Muscle layer of colon (tissue), 2 donors: ENCODE data around the gene RASAL1.

Source experiments
- H3K27ac ChIP-seq: one replicate; pipeline ENCODE4 v1.7.0; 2013; ENCODE audit warnings: low read depth, mild to moderate bottlenecking, low read length, moderate library complexity
- H3K27me3 ChIP-seq, 2 donors: one replicate each; pipeline ENCODE4 v1.7.0; 2013; ENCODE audit warnings: low read length in 2 of 2, mild to moderate bottlenecking in 2 of 2; ENCODE audit not compliant: insufficient read depth in 2 of 2, control insufficient read depth in 1 of 2
- H3K36me3 ChIP-seq: one replicate; pipeline ENCODE4 v1.7.0; 2013; ENCODE audit warnings: mild to moderate bottlenecking, low read length; ENCODE audit not compliant: insufficient read depth
- H3K4me1 ChIP-seq: one replicate; pipeline ENCODE4 v1.7.0; 2013; ENCODE audit warnings: mild to moderate bottlenecking, low read length; ENCODE audit not compliant: insufficient read depth
- H3K4me3 ChIP-seq, 2 donors: one replicate each; pipeline ENCODE4 v1.7.0; 2013; ENCODE audit warnings: low read length in 2 of 2, low read depth in 1 of 2, mild to moderate bottlenecking in 1 of 2, moderate library complexity in 1 of 2
- H3K9ac ChIP-seq: one replicate; pipeline ENCODE4 v1.7.0; 2013; ENCODE audit warnings: low read length
- H3K9me3 ChIP-seq: one replicate; pipeline ENCODE4 v1.7.0; 2013; ENCODE audit warnings: mild to moderate bottlenecking, low read length
- donor health status: abdominal sarcoma.
- donor health status: Adenocarcinoma of cecum.

Gene RASAL1

DNA sequence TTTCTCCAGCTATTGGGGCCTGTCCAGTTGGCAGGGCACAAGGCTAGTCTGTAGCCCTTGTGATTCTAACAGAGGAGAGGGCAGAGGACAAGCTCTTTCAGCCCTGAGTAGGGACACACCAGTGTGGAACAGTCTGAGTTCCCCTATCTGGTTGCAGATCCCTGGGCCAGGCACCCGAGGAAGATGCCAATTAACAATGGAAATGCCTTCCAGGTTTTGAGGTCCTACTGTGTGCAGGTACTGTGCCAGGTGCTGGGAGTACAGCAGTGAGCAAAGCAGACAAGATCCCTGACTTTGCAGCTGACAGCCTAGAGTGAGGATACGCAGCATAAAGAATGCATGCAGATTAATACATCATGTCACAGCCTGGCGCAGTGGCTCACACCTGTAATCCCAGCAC lies 62.0 kb downstream of the RASAL1 start:
- no peaks in the 10 kb centered on the region for H3K9me3 ChIP-seq
- H3K4me1 ChIP-seq, result no peaks in the 10 kb centered on the region
- no peak overlapping the region for H3K27ac ChIP-seq
- H3K27me3 ChIP-seq, result peaks cover 1 to 5% of the 10 kb centered on the region in 2 donors
- H3K9ac ChIP-seq, result no peak overlapping the region
- no peak overlapping the region for H3K4me3 ChIP-seq
- H3K36me3 ChIP-seq, result no peaks in the 10 kb centered on the region

DNA sequence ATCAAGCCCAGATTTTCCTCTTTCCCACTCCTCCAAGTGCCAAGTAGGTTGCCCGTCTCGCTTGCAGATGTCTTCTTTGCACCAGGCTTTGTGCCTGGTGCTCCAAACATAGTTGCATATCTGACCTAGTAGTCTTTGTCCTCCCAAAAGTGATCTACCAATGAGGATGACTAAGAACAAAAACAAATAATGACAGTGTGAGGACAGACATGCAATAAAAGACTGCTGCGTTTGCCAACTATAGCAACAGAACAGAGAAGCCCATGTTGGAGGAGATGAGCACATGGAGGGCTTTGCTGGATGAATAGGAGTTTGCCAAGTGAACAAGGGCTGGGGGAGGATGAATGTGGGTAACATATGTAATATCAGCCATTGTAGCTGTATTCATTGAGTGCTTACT lies 63.4 kb downstream of the RASAL1 start:
- H3K27me3 ChIP-seq, result no peaks in the 10 kb centered on the region
- no peak overlapping the region for H3K4me3 ChIP-seq
- H3K9ac ChIP-seq, result no peak overlapping the region
- no peaks in the 10 kb centered on the region for H3K9me3 ChIP-seq
- H3K36me3 ChIP-seq, result no peaks in the 10 kb centered on the region
- H3K4me1 ChIP-seq, result no peaks in the 10 kb centered on the region
- no peak overlapping the region for H3K27ac ChIP-seq

DNA sequence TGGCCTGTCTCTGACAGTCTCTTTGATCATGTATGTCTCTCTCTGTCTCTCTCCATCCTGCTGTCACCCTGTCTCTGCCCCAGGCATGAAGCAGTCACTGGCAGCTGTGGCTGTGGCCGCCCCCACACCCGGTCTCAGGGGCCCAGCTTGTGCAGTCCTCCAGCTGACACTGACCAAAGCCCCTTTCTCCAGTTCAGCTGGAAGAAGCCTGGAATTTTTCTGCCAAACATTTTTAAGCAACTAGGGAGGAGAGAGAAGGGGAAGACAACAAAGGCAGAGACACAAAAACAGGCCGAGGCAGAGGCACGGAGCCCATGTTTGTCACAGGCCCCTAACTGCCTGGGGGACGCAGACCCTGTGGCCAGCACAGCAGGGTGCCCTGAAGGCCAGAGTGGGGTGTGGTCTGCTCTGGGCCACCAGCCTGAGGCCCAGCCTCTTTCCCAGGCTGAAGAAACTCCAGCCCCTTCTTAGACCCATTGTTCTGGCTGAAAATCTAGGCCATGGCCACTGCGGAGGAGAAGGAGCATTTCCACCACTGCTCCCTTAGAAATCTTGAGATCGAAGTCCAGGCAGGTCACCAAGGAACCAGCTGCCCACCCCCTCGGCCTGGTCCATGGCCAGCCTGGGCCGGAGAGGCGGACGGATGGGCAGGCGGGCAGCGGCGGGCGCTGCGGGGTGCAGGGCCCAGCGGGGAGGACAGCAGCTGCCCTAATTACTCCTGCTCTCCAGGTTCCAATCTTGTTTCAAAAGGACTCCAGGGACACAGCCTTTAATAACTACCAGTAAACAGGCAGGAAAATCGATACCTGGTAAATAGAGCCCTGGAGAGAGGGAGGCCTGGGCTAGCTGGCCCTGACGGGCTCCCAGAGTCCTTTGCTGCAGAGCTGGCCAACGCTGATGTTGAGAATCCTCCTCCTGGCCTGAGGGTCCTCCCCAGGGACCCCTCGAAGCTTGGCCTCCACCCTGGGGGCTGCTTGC lies 64.1 kb downstream of the RASAL1 start:
- Histone ChIP-seq H3K9ac (no peak overlapping the region), H3K27me3 (no peaks in the 10 kb centered on the region), H3K4me3 (no peak overlapping the region), H3K9me3 (no peaks in the 10 kb centered on the region), H3K36me3 (no peaks in the 10 kb centered on the region), H3K27ac (no peak overlapping the region), H3K4me1 (no peaks in the 10 kb centered on the region)

DNA sequence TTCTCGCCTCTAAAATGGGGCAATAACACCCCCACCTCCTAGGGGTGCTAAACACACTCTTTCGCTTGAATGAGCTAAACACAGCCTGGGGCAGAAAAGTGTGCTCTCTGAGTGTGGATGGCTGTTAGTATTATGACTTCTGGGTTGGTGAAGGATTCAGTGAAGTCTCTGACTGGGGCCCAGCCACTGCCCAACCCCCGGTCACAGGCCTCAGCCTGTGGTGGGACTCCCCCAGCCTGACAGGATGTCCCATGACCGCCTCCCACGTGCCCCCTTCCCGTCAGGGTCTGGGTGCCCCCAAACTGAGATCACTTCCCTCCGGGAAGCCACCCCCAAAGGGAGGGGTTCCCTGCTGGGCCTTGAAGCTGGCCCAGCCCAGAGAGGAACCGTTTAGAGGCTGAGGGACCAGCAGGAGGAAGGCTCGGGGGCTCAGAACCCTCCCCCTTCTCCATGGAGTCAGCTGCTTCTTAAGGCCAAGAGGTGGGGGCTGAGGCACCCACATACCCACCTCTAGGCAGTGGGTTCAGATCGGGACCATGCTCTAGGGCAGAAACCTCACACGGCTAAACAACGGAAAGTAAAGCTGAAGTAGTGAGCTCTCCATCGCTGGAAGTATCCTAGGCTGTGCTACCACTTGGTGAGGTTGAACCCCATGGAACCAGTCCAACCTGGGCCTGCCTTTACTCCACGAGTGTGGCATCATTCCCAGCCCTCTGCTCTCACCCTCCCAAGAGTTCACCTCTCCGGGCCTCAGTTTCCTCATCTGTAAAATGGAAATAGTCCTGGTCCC lies 65.2 kb downstream of the RASAL1 start:
- Histone ChIP-seq H3K4me3 (no peak overlapping the region), H3K4me1 (no peaks in the 10 kb centered on the region), H3K36me3 (no peaks in the 10 kb centered on the region), H3K9ac (no peak overlapping the region), H3K27ac (no peak overlapping the region), H3K9me3 (no peaks in the 10 kb centered on the region), H3K27me3 (peaks cover 0 to 6% of the 10 kb centered on the region in 2 donors)

DNA sequence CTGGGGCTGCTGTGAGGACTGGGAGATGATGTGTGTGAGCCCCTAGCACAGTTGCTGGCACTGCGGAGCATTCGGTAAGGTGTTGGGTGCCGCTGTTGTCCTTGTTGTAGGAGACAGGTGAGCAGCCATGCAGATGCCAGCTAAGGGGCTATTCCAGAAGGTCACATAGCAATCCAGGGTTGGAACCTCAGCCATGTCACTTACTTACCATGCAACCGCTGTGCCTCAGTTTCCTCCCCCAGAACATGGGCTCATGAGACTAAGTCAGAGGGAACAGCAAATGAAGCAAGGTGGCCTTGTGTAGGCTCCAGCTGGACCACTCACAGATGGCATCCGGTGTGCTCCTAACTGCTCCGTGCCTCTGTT lies 65.8 kb downstream of the RASAL1 start:
- Histone ChIP-seq H3K27ac (no peak overlapping the region), H3K4me3 (no peak overlapping the region), H3K27me3 (peaks cover 0 to 12% of the 10 kb centered on the region in 2 donors), H3K4me1 (no peaks in the 10 kb centered on the region), H3K9ac (no peak overlapping the region), H3K9me3 (no peaks in the 10 kb centered on the region), H3K36me3 (no peaks in the 10 kb centered on the region)

DNA sequence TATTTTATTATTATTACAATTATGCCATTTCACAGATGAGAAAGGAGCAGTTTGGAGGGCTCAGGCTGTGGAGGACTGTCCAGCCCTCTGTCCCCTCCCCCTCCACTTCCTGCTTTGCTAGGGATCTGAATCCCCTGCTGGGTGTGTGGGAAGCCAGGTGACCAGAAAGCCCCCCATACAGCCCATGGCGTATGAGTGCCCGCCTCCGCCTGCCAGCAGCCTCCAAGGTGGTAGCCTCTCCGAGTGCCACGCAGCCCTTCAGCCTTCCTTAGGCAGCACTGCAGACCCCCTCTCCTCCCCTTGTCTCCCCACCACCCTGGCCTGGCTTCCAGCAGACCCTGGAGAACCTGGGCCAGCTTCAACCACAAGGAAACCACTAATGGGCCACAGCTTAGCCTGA lies 66.4 kb downstream of the RASAL1 start:
- H3K4me3 ChIP-seq, result no peak overlapping the region
- no peaks in the 10 kb centered on the region for H3K9me3 ChIP-seq
- H3K27ac ChIP-seq, result no peak overlapping the region
- no peaks in the 10 kb centered on the region for H3K36me3 ChIP-seq
- H3K9ac ChIP-seq, result no peak overlapping the region
- H3K27me3 ChIP-seq, result peaks cover 0 to 13% of the 10 kb centered on the region in 2 donors
- H3K4me1 ChIP-seq, result no peaks in the 10 kb centered on the region

DNA sequence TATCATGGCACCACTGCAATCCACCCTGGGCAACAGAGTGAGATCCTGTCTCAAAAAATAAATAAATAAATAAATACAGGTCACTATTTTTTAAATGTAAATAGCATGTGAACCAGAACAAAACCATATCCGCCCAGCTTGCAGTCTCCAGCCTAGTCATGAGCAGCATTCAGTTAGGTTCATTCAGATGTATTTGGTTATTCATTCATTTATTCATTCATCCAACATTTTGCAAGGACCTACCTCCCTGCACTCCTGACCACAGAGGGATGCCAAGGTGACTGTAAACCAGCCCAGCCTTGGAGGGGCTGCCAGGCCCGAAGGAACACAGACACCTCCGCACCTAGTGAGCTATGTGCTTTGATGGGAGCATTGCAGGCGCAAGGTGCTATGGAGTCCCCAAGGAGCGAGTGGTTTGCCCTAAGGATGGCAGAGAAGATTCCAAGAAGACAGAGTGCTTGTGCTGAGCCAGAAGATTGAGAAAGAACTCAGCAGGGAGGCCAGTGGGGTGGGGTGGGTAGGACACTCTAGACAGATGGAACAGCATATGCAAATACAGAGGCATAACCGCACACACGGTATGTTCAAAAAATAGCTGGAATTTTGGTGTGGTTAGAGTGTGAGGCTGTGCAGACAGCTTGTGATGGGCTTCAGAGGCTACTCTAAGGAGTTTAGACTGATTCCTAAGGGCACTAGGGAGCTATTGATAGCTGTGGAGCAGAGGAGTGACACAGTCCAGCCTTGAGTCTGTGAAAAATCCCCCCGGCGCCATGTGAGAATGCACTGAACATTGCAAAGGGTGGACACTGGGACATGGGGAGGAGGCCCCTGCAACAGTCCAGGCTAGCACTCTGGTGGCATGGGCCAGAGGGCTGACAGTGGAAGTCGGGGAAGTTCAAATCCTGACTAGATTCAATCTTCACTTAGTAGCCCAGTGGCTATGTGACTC lies 67.3 kb downstream of the RASAL1 start:
- Histone ChIP-seq H3K27me3 (peaks cover 0 to 18% of the 10 kb centered on the region in 2 donors), H3K4me3 (no peak overlapping the region), H3K9ac (no peak overlapping the region), H3K9me3 (no peaks in the 10 kb centered on the region), H3K36me3 (no peaks in the 10 kb centered on the region), H3K27ac (no peak overlapping the region), H3K4me1 (no peaks in the 10 kb centered on the region)

DNA sequence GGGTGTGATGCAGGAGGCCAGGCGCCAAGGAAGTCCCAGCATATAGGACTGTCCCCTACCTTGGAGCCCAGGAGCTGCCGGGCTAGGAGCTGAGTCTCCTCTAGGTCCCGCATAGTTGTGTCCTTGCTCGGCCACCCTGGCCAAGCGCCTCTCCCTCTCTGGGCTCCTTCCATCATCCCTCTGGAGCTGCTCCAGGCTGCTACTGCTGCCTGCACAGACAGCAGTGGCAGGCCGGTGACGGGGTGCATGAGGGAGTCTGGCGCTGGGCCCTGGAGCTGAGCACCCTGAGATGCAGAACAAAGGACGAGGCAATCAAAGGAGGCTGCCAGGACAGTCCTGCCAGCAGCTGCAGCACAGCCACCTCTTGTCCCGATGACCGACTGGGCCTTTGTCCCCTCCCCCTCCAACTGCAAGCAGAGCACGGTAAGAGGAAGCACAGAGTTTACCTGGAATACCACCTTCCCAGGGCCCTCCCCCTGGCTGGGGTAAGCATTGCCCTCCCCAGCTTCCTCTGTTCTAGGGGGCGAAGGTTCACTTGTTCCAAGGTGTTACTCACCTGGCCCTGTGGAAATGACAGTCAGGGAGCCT lies 68.7 kb downstream of the RASAL1 start:
- Histone ChIP-seq H3K9me3 (no peaks in the 10 kb centered on the region), H3K4me3 (no peak overlapping the region), H3K36me3 (no peaks in the 10 kb centered on the region), H3K9ac (no peak overlapping the region), H3K27me3 (peaks cover 0 to 22% of the 10 kb centered on the region in 2 donors), H3K4me1 (no peaks in the 10 kb centered on the region), H3K27ac (no peak overlapping the region)

DNA sequence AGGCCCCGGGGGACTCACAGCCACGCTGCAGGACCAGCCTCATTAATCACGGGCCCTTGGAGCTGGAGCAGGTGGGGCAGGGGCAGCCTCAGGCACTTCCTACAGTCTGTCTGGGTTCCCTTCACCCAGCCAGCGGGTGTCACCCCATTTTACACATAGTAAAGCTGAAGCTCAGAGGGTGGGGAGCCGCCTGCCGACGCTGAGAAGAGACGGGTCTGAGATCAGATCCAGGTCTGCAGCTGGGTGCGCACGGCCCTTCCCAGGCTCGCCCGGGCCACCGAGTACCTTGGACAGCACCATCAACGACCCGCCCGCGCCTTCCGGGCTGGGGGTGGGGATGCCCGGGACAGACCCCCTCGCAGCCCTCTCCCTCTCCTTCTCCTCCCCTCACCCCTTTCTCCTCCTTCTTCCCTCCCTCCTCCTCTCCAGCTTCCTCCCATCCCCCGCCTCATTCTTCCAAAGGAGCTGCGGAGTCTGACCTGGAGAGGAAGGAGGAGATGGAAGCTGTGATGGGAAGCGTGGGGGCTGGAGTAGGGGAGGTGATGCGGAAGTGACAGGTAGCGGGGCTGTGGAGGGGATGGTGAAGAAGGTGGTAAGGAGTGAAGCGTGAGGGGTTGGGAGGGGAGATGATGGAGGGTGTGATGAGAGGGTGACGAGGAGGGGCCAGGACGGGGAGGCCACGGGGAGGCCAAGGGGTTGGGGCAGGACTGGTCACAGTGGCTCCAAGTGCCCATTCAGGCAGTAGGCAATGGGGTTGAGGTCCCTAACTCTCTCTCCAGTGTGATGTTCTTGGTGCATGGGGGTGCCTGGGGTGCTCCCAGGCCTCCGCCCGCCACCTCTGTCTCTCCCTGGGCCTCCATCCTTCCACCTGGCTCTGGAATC lies 70.2 kb downstream of the RASAL1 start:
- Histone ChIP-seq H3K27me3 (peaks cover 0 to 22% of the 10 kb centered on the region in 2 donors), H3K4me1 (no peaks in the 10 kb centered on the region), H3K36me3 (no peaks in the 10 kb centered on the region), H3K27ac (no peak overlapping the region), H3K4me3 (no peak overlapping the region), H3K9me3 (no peaks in the 10 kb centered on the region), H3K9ac (no peak overlapping the region)
